IMR-90 (cell line): ENCODE results near the gene SEC14L1. TPM values are rescaled to one million over a fixed set of nuclear protein-coding genes. Genes with fewer than 3 reads are reported as not detected.

ENCODE experiments used
- ATAC-seq: fragments of 200-7000 bp; cut with Tn5 transposase; 2 replicates; pipeline ENCODE4 v1.9.1; 2020; ENCODE audit warnings: low read depth, mild to moderate bottlenecking, moderate library complexity
- BruUV-seq: library from RNA; stranded (reverse); fragments of 400-500 nt; replicated peaks from 2 replicates; lab custom pipeline; 2021; lab: Mats Ljungman, UMichigan
- CTCF ChIA-PET: fragments of 300-600 bp; formaldehyde crosslinking; extraction: SDS; loops from one replicate; lab custom pipeline; 2021; ENCODE audit warnings: antibody characterized with exemption; lab: Yijun Ruan, JAX
- POLR2A ChIA-PET: fragments of 300-600 bp; sonication (Branson Sonifier 250); formaldehyde crosslinking; loops from one replicate; lab custom pipeline; 2022; ENCODE audit warnings: antibody characterized with exemption; ENCODE audit not compliant: unreplicated experiment; lab: Charles Lee
- DNase-seq: peaks from one replicate; pipeline ENCODE4 v3.0.0; 2013
- H2AFZ ChIP-seq: replicated peaks from 2 replicates; pipeline ENCODE3; 2013; ENCODE audit warnings: low read length, mild to moderate bottlenecking; ENCODE audit not compliant: poor library complexity
- H2AK5ac ChIP-seq: 2 replicates; pipeline ENCODE4 v1.6.1; 2013; ENCODE audit warnings: low read depth, low read length, inconsistent platforms
- H2AK9ac ChIP-seq: replicated peaks from 2 replicates; pipeline ENCODE3; 2013; ENCODE audit warnings: mild to moderate bottlenecking, low read depth, low read length, moderate library complexity; ENCODE audit not compliant: poor library complexity
- H2BK120ac ChIP-seq: 2 replicates; pipeline ENCODE4 v1.6.1; 2013; ENCODE audit warnings: low read depth, low read length, inconsistent platforms
- H2BK15ac ChIP-seq: 3 replicates; pipeline ENCODE4 v1.6.1; 2013; ENCODE audit warnings: low read depth, low read length, inconsistent platforms
- H2BK20ac ChIP-seq: 2 replicates; pipeline ENCODE4 v1.6.1; 2013; ENCODE audit warnings: low read depth, mild to moderate bottlenecking, inconsistent platforms, low read length, moderate library complexity
- H2BK5ac ChIP-seq: 2 replicates; pipeline ENCODE4 v1.6.1; 2013; ENCODE audit warnings: mild to moderate bottlenecking, low read depth, low read length, inconsistent platforms; ENCODE audit not compliant: poor library complexity, severe bottlenecking
- H3K14ac ChIP-seq: replicated peaks from 2 replicates; pipeline ENCODE4 v1.6.1; 2013; ENCODE audit warnings: low read depth, low read length, inconsistent platforms
- H3K18ac ChIP-seq: 2 replicates; pipeline ENCODE4 v1.6.1; 2013; ENCODE audit warnings: low read depth, low read length, control low read depth
- H3K23ac ChIP-seq: 2 replicates; pipeline ENCODE4 v1.6.1; 2013; ENCODE audit warnings: low read depth, low read length, inconsistent platforms
- H3K27ac ChIP-seq: 2 replicates; pipeline ENCODE4 v1.5.1; 2013; ENCODE audit warnings: mild to moderate bottlenecking, control low read depth, low read length; ENCODE audit not compliant: insufficient read depth
- H3K27me3 ChIP-seq: 2 replicates; pipeline ENCODE4 v1.6.1; 2013; ENCODE audit warnings: low read length; ENCODE audit not compliant: control insufficient read depth, insufficient read depth
- H3K36me3 ChIP-seq: 2 replicates; pipeline ENCODE4 v1.6.1; 2013; ENCODE audit warnings: low read length, mixed read lengths; ENCODE audit not compliant: control insufficient read depth, insufficient read depth
- H3K4ac ChIP-seq: 2 replicates; pipeline ENCODE4 v1.6.1; 2013; ENCODE audit warnings: low read depth, low read length, inconsistent platforms
- H3K4me1 ChIP-seq: 2 replicates; pipeline ENCODE4 v1.6.1; 2013; ENCODE audit warnings: low read length, mixed read lengths; ENCODE audit not compliant: control insufficient read depth, insufficient read depth
- H3K4me2 ChIP-seq: 2 replicates; pipeline ENCODE4 v1.6.1; 2013; ENCODE audit warnings: low read depth, mild to moderate bottlenecking, control low read depth, low read length, moderate library complexity
- H3K4me3 ChIP-seq: 2 replicates; pipeline ENCODE4 v1.5.1; 2013; ENCODE audit warnings: low read depth, mild to moderate bottlenecking, control low read depth, low read length, moderate library complexity; ENCODE audit not compliant: insufficient read depth
- H3K56ac ChIP-seq: 2 replicates; pipeline ENCODE4 v1.6.1; 2013; ENCODE audit warnings: low read length, inconsistent platforms; ENCODE audit not compliant: insufficient read depth; ENCODE audit errors: extremely low read depth
- H3K79me1 ChIP-seq, 2 experiments: 2 replicates each; pipeline ENCODE4 v1.6.1; 2013; ENCODE audit warnings: low read length in 2 of 2, inconsistent platforms in 1 of 2, low read depth in 1 of 2
- H3K9ac ChIP-seq: 2 replicates; pipeline ENCODE4 v1.6.1; 2013; ENCODE audit warnings: low read depth, low read length, control low read depth
- H3K9me1 ChIP-seq: 2 replicates; pipeline ENCODE4 v1.6.1; 2013; ENCODE audit warnings: low read length, inconsistent platforms; ENCODE audit not compliant: insufficient read depth
- H3K9me3 ChIP-seq: 2 replicates; pipeline ENCODE4 v1.6.1; 2013; ENCODE audit warnings: low read length; ENCODE audit not compliant: control insufficient read depth, insufficient read depth
- H4K20me1 ChIP-seq: 2 replicates; pipeline ENCODE4 v1.6.1; 2013; ENCODE audit warnings: low read length, inconsistent platforms; ENCODE audit not compliant: insufficient read depth
- H4K5ac ChIP-seq: 2 replicates; pipeline ENCODE4 v1.6.1; 2013; ENCODE audit warnings: mild to moderate bottlenecking, low read depth, low read length, control low read depth
- H4K8ac ChIP-seq, 2 experiments: 2 replicates each; pipeline ENCODE4 v1.6.1; 2013; ENCODE audit warnings: low read depth in 2 of 2, low read length in 2 of 2, control low read depth in 1 of 2, inconsistent platforms in 1 of 2
- H4K91ac ChIP-seq: 2 replicates; pipeline ENCODE4 v1.6.1; 2013; ENCODE audit warnings: low read depth, low read length, inconsistent platforms; ENCODE audit not compliant: insufficient read depth
- BHLHE40 ChIP-seq: fragments of 150-350 bp; IDR thresholded peaks from 2 replicates; pipeline ENCODE4 v1.6.1; 2016; ENCODE audit warnings: mild to moderate bottlenecking, low read depth, low read length
- CEBPB ChIP-seq: IDR thresholded peaks from 2 replicates; pipeline ENCODE4 v1.6.1; 2012; ENCODE audit warnings: low read depth, low read length, improper control_type of control experiment
- CHD1 ChIP-seq: IDR thresholded peaks from 2 replicates; pipeline ENCODE4 v1.6.1; 2012; ENCODE audit warnings: low read depth, low read length, improper control_type of control experiment
- FOS ChIP-seq: fragments of 150-350 bp; IDR thresholded peaks from 2 replicates; pipeline ENCODE4 v1.6.1; 2016; ENCODE audit warnings: low read depth, low read length
- MAFK ChIP-seq: IDR thresholded peaks from 2 replicates; pipeline ENCODE4 v1.6.1; 2012; ENCODE audit warnings: low read depth, low read length, improper control_type of control experiment
- MAZ ChIP-seq: IDR thresholded peaks from 2 replicates; pipeline ENCODE4 v1.6.1; 2012; ENCODE audit warnings: low read depth, mild to moderate bottlenecking, low read length, improper control_type of control experiment, moderate library complexity, borderline replicate concordance
- MXI1 ChIP-seq: IDR thresholded peaks from 2 replicates; pipeline ENCODE4 v1.6.1; 2012; ENCODE audit warnings: low read depth, mild to moderate bottlenecking, low read length, moderate library complexity, borderline replicate concordance
- NFE2L2 ChIP-seq: fragments of 150-350 bp; IDR thresholded peaks from 2 replicates; pipeline ENCODE4 v1.6.1; 2016; ENCODE audit warnings: low read depth, mild to moderate bottlenecking, low read length
- POLR2A ChIP-seq: IDR thresholded peaks from 2 replicates; pipeline ENCODE4 v1.6.1; 2012; ENCODE audit warnings: mild to moderate bottlenecking, low read depth, low read length
- RAD21 ChIP-seq: IDR thresholded peaks from 2 replicates; pipeline ENCODE4 v1.6.1; 2012; ENCODE audit warnings: low read length, improper control_type of control experiment
- RCOR1 ChIP-seq: IDR thresholded peaks from 2 replicates; pipeline ENCODE4 v1.6.1; 2012; ENCODE audit warnings: mild to moderate bottlenecking, low read length, improper control_type of control experiment; ENCODE audit not compliant: insufficient replicate concordance
- RFX5 ChIP-seq: IDR thresholded peaks from 2 replicates; pipeline ENCODE4 v1.8.0; 2012; ENCODE audit warnings: low read depth, mild to moderate bottlenecking, low read length, moderate library complexity
- SMC3 ChIP-seq: fragments of 150-350 bp; IDR thresholded peaks from 2 replicates; pipeline ENCODE4 v1.6.1; 2016; ENCODE audit warnings: low read depth, mild to moderate bottlenecking, antibody characterized with exemption, low read length, moderate library complexity
- WGBS, 2 experiments: methylation state at CpG; one replicate each; pipeline versions ENCODE4 v1.1.5 to v1.1.7; 2013; ENCODE audit warnings: missing lambda C conversion rate in 2 of 2; ENCODE audit not compliant: insufficient read length in 1 of 2; ENCODE audit errors: extremely low coverage in 2 of 2; 5-methylcytosine and 5-hydroxymethylcytosine counted together
- dilution Hi-C: fragments of 300-500 bp; cut with HindIII; formaldehyde crosslinking; loops from one replicate; pipeline ENCODE4 v1.14.3; 2018; ENCODE audit warnings: low sequenced_read_pairs; ENCODE audit not compliant: unreplicated experiment
- in situ Hi-C: fragments of 300-500 bp; cut with MboI; formaldehyde crosslinking; loops from 3 replicates; pipeline ENCODE4 v1.14.3; 2019; ENCODE audit warnings: low sequenced_read_pairs, inconsistent platforms, mixed read lengths
- intact Hi-C: fragments of 100-400 bp; cut with micrococcal nuclease; formaldehyde crosslinking; loops from 2 replicates; pipeline ENCODE4 v1.10.0; 2022
- polyA plus RNA-seq, 3 experiments: library from polyadenylated mRNA; depleted of rRNA; stranded (reverse); fragments of >200 nt; gene quantifications; 2 replicates each; pipeline ENCODE4 v1.2.3, GENCODE V29; 2012; ENCODE audit warnings: low replicate concordance in 1 of 3
- total RNA-seq: library from RNA; depleted of rRNA; stranded (reverse); fragments of >200 nt; gene quantifications from 2 replicates; pipeline ENCODE4 v1.2.3, GENCODE V29; 2012
- TF ChIP-seq, protein P1 (sequence below): fragments of 150-350 bp; IDR thresholded peaks from 2 replicates; pipeline ENCODE4 v1.6.1; 2016; ENCODE audit warnings: low read depth, mild to moderate bottlenecking, low read length, moderate library complexity, borderline replicate concordance
- TF ChIP-seq, protein P2 (sequence below): conservative IDR thresholded peaks from 2 replicates; pipeline ENCODE4 v1.5.1; 2012; ENCODE audit warnings: mild to moderate bottlenecking, low read depth, low read length, improper control_type of control experiment
- TF ChIP-seq, protein P3 (sequence below): fragments of 150-350 bp; IDR thresholded peaks from 2 replicates; pipeline ENCODE4 v1.6.1; 2017; ENCODE audit warnings: mild to moderate bottlenecking, antibody characterized with exemption, low read length, low read depth

Gene SEC14L1
- total and polyA plus RNA-seq, 2 of the 4 experiments (the other 2 are of a cell fraction): 24.9 to 35.8 TPM

DNA sequence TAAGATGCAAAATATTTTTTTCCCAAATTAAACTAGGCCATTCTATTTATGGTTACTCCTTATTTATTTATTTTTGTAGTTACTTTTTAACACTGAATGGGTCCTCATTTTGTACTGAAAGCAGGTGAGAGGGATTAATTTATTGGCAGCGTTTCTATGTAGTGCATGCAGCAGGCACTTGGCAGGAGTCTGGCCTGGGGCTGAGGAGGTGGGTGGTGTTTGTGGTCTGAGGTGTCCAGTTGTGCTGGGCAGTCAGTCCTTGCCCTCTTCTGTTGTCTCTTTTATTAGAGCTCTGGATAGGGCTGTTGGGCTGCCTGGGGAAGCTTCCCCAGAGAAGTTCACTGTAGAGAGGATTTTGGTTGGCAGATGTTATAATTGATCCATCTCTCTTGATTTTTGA lies 12.7 kb downstream of the SEC14L1 start:
- Histone ChIP-seq H2BK5ac (no peak overlapping the region), H4K5ac (no peak overlapping the region), H3K27me3 (no peaks in the 10 kb centered on the region), H3K18ac (no peak overlapping the region), H3K9me3 (no peaks in the 10 kb centered on the region), H3K4me3 (no peak overlapping the region), H4K20me1 (peaks cover 69% of the 10 kb centered on the region), H2AK5ac (no peak overlapping the region; the same call in 1 of the 2 replicates), H3K9me1 (peaks cover 24% of the 10 kb centered on the region), H3K4me2 (no peak overlapping the region), H2BK120ac (no peak overlapping the region), H2BK15ac (no peak overlapping the region), H2AFZ (no peak overlapping the region), H3K4ac (no peak overlapping the region), H3K56ac (no peak overlapping the region), H3K23ac (no peak overlapping the region), H3K79me1 (peaks cover 34 to 91% of the 10 kb centered on the region in 2 experiments), H3K27ac (no peak overlapping the region), H3K36me3 (peaks cover 17% of the 10 kb centered on the region), H3K14ac (0 out of 2 replicates have a peak overlapping the region, but pooled peaks have one; percentile 50), H4K91ac (no peak overlapping the region), H4K8ac (no peak overlapping the region), H2BK20ac (no peak overlapping the region), H2AK9ac (no peak overlapping the region), H3K4me1 (peaks cover 7% of the 10 kb centered on the region), H3K9ac (no peak overlapping the region)
- ATAC-seq (0 out of 2 replicates have a peak, but pooled peaks have one; percentile 14), DNase-seq (no peak)
- dilution Hi-C loops (no loop called here), intact Hi-C loops (loop anchor here (5.0 kb wide), 1 partner anchor 34 kb away; no protein-coding TSS in a partner anchor), in situ Hi-C loops (no loop called here)
- WGBS, 2 experiments: no CpG with 5 or more reads among the region's 1 CpG
- CTCF ChIA-PET: no interaction called here
- TF ChIP-seq SMC3 (no peak), POLR2A (no peak), NFE2L2 (no peak), RAD21 (no peak), BHLHE40 (no peak), FOS (no peak), RCOR1 (no peak), CHD1 (no peak), MXI1 (no peak), MAFK (no peak), MAZ (no peak), RFX5 (no peak), CEBPB (no peak)
- TF ChIP-seq, protein P1, sequence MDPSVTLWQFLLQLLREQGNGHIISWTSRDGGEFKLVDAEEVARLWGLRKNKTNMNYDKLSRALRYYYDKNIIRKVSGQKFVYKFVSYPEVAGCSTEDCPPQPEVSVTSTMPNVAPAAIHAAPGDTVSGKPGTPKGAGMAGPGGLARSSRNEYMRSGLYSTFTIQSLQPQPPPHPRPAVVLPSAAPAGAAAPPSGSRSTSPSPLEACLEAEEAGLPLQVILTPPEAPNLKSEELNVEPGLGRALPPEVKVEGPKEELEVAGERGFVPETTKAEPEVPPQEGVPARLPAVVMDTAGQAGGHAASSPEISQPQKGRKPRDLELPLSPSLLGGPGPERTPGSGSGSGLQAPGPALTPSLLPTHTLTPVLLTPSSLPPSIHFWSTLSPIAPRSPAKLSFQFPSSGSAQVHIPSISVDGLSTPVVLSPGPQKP: no peak
- TF ChIP-seq, protein P2, sequence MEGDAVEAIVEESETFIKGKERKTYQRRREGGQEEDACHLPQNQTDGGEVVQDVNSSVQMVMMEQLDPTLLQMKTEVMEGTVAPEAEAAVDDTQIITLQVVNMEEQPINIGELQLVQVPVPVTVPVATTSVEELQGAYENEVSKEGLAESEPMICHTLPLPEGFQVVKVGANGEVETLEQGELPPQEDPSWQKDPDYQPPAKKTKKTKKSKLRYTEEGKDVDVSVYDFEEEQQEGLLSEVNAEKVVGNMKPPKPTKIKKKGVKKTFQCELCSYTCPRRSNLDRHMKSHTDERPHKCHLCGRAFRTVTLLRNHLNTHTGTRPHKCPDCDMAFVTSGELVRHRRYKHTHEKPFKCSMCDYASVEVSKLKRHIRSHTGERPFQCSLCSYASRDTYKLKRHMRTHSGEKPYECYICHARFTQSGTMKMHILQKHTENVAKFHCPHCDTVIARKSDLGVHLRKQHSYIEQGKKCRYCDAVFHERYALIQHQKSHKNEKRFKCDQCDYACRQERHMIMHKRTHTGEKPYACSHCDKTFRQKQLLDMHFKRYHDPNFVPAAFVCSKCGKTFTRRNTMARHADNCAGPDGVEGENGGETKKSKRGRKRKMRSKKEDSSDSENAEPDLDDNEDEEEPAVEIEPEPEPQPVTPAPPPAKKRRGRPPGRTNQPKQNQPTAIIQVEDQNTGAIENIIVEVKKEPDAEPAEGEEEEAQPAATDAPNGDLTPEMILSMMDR: no peak
- TF ChIP-seq, protein P3, sequence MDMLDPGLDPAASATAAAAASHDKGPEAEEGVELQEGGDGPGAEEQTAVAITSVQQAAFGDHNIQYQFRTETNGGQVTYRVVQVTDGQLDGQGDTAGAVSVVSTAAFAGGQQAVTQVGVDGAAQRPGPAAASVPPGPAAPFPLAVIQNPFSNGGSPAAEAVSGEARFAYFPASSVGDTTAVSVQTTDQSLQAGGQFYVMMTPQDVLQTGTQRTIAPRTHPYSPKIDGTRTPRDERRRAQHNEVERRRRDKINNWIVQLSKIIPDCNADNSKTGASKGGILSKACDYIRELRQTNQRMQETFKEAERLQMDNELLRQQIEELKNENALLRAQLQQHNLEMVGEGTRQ: no peak
- POLR2A ChIA-PET: no interaction called here
- no TSS peak for BruUV-seq
